OCI-LY3 (cell line): ENCODE measurements around the gene CYP26C1.

Experiments
- EZH2phosphoT487 ChIP-seq: fragments of 200-600 bp; shearing (Covaris generic); IDR thresholded peaks from 2 replicates; pipeline ENCODE4 v1.6.1; 2018; ENCODE audit warnings: antibody characterized with exemption, mixed run types, low read depth
- TF ChIP-seq, protein P1 (sequence below): fragments of 200-600, 300-600 bp; sonication (generic); IDR thresholded peaks from 2 replicates; pipeline ENCODE4 v1.5.1; 2014; ENCODE audit warnings: antibody characterized with exemption, low read length, low read depth

GRCh38 chr10:93074597-93075368 is 14.2 kb downstream of the CYP26C1 start:
- TF ChIP-seq, protein P1, sequence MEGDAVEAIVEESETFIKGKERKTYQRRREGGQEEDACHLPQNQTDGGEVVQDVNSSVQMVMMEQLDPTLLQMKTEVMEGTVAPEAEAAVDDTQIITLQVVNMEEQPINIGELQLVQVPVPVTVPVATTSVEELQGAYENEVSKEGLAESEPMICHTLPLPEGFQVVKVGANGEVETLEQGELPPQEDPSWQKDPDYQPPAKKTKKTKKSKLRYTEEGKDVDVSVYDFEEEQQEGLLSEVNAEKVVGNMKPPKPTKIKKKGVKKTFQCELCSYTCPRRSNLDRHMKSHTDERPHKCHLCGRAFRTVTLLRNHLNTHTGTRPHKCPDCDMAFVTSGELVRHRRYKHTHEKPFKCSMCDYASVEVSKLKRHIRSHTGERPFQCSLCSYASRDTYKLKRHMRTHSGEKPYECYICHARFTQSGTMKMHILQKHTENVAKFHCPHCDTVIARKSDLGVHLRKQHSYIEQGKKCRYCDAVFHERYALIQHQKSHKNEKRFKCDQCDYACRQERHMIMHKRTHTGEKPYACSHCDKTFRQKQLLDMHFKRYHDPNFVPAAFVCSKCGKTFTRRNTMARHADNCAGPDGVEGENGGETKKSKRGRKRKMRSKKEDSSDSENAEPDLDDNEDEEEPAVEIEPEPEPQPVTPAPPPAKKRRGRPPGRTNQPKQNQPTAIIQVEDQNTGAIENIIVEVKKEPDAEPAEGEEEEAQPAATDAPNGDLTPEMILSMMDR: no peak
- no peak for TF ChIP-seq EZH2phosphoT487
